PFSK-1 (cell line): ENCODE data around the gene DGKA.
A peak's percentile ranks its signal among the peaks of the same experiment; 100 is the strongest.

Experiments
- FOXP2 ChIP-seq: optimal IDR thresholded peaks from 2 replicates; pipeline ENCODE3; 2011; ENCODE audit warnings: borderline replicate concordance, control low read depth, inconsistent platforms; ENCODE audit not compliant: insufficient read depth; ENCODE audit errors: extremely low read length, extremely low read depth
- POLR2AphosphoS5 ChIP-seq: IDR thresholded peaks from 2 replicates; pipeline ENCODE4 v1.6.1; 2012; ENCODE audit warnings: low read depth, mild to moderate bottlenecking, control low read depth, low read length, moderate library complexity
- REST ChIP-seq, 2 experiments: IDR thresholded peaks; 2 replicates each; pipeline versions ENCODE4 v1.6.1 to v1.8.0; 2011 to 2012; ENCODE audit warnings: low read depth in 2 of 2, low read length in 2 of 2, control low read depth in 1 of 2, inconsistent platforms in 1 of 2, mild to moderate bottlenecking in 1 of 2, moderate library complexity in 1 of 2; ENCODE audit not compliant: insufficient read depth in 1 of 2
- TAF1 ChIP-seq: IDR thresholded peaks from 2 replicates; pipeline ENCODE4 v1.6.1; 2012; ENCODE audit warnings: low read length, control low read depth, borderline replicate concordance; ENCODE audit not compliant: insufficient read depth

GRCh38 chr12:55996715-55997534 lies 66.0 kb downstream of the DGKA start, which contains the start of gene SUOX:
- TF ChIP-seq TAF1 = 0 out of 2 replicates have a peak, but pooled peaks have one; percentile 53
- TF ChIP-seq POLR2AphosphoS5 = peak; percentile 89
- TF ChIP-seq REST (IDR thresholded peaks at IDR 0.05; ENCODE audit: insufficient read depth in 1 of 2, low read depth in 2 of 2, low read length in 2 of 2) = no peak
- no peak for TF ChIP-seq FOXP2
